ENCODE measurements around the gene GSK3A.

The GSK3A gene

GRCh38 chr19:42270346-42271044 is 28.1 kb upstream of the GSK3A start:
- Histone ChIP-seq H3K36me3 (replicated peaks; ENCODE audit: low read depth, low read length) (peaks cover 17% of the 10 kb centered on the region), H4K20me1 (ENCODE audit: insufficient read depth, low read length) (no peaks in the 10 kb centered on the region), H2AFZ (ENCODE audit: low read depth, low read length) (peak overlapping the region; percentile 6; the same call in 1 of the 2 replicates), H3K27me3 (ENCODE audit: low read depth, low read length) (no peaks in the 10 kb centered on the region), H3K79me2 (ENCODE audit: low read length) (peaks cover 27% of the 10 kb centered on the region), H3K4me2 (ENCODE audit: low read length) (peak overlapping the region; percentile 98), H3K9me3 (ENCODE audit: insufficient read depth, low read length) (no peaks in the 10 kb centered on the region), H3K4me1 (ENCODE audit: low read length) (peaks cover 20% of the 10 kb centered on the region), H3K27ac (ENCODE audit: low read length) (peak overlapping the region; percentile 88), H3K4me3 (ENCODE audit: low read length) (peak overlapping the region; percentile 81), H3K9ac (ENCODE audit: low read length) (peak overlapping the region; percentile 95)
- TF ChIP-seq EZH2phosphoT487 (IDR thresholded peaks at IDR 0.05; ENCODE audit: low read depth) (no peak), CTCF (IDR thresholded peaks at IDR 0.05; ENCODE audit: low read depth, low read length) (no peak)

- Histone ChIP-seq H4K20me1 (ENCODE audit: insufficient read depth, low read length) (no peaks in the 10 kb centered on the region), H3K4me2 (ENCODE audit: low read length) (peak overlapping the region; percentile 98), H3K27ac (ENCODE audit: low read length) (peak overlapping the region; percentile 88), H3K36me3 (replicated peaks; ENCODE audit: low read depth, low read length) (peaks cover 11% of the 10 kb centered on the region), H3K79me2 (ENCODE audit: low read length) (peaks cover 25% of the 10 kb centered on the region), H3K27me3 (ENCODE audit: low read depth, low read length) (no peaks in the 10 kb centered on the region), H3K4me3 (ENCODE audit: low read length) (peak overlapping the region; percentile 81), H3K9ac (ENCODE audit: low read length) (peak overlapping the region; percentile 95), H3K4me1 (ENCODE audit: low read length) (peaks cover 20% of the 10 kb centered on the region), H3K9me3 (ENCODE audit: insufficient read depth, low read length) (no peaks in the 10 kb centered on the region), H2AFZ (ENCODE audit: low read depth, low read length) (no peak overlapping the region)
- TF ChIP-seq EZH2phosphoT487 (IDR thresholded peaks at IDR 0.05; ENCODE audit: low read depth) (no peak), CTCF (IDR thresholded peaks at IDR 0.05; ENCODE audit: low read depth, low read length) (no peak)
These were observed 27.3 kb upstream of the GSK3A start for GRCh38 chr19:42269478-42270345.

- peak within 1 kb of the TSS; percentile 90 for H2AFZ ChIP-seq (ENCODE audit: low read depth, low read length)
These were observed 26.5 kb upstream of the GSK3A start, which contains the start of gene CIC for GRCh38 chr19:42268704-42269477. Gene CIC, plus strand, starts transcription at chr19:42269252. Its CDS starts 2,532 bp downstream, at chr19:42271784.

More at GRCh38 chr19:42268704-42269477, 26.5 kb upstream of the GSK3A start, which contains the start of gene CIC:
- Histone ChIP-seq H3K9ac (ENCODE audit: low read length) (peak within 1 kb of the TSS; percentile 95), H3K9me3 (ENCODE audit: insufficient read depth, low read length) (no peaks in the 10 kb centered on the region), H3K4me2 (ENCODE audit: low read length) (peak within 1 kb of the TSS; percentile 98), H3K27ac (ENCODE audit: low read length) (peak within 1 kb of the TSS; percentile 88), H3K36me3 (replicated peaks; ENCODE audit: low read depth, low read length) (peaks cover 4% of the 10 kb centered on the region), H3K27me3 (ENCODE audit: low read depth, low read length) (no peaks in the 10 kb centered on the region), H4K20me1 (ENCODE audit: insufficient read depth, low read length) (no peaks in the 10 kb centered on the region), H3K4me3 (ENCODE audit: low read length) (peak within 1 kb of the TSS; percentile 81), H3K4me1 (ENCODE audit: low read length) (peaks cover 20% of the 10 kb centered on the region), H3K79me2 (ENCODE audit: low read length) (peaks cover 25% of the 10 kb centered on the region)
- TF ChIP-seq EZH2phosphoT487 (IDR thresholded peaks at IDR 0.05; ENCODE audit: low read depth) (no peak), CTCF (IDR thresholded peaks at IDR 0.05; ENCODE audit: low read depth, low read length) (no peak)
